CD14-positive monocyte (primary cell): Measurements from ENCODE around the gene PINK1. TPM values are rescaled to one million over a fixed set of nuclear protein-coding genes. Genes with fewer than 3 reads are reported as not detected.

Experiments used
- DNase-seq, 3 donors: peaks; one replicate each; pipeline ENCODE4 v3.0.0-alpha.2; 2011 to 2022
- H2AFZ ChIP-seq: 2 replicates; pipeline ENCODE4 v1.6.0; 2012; ENCODE audit warnings: mild to moderate bottlenecking, low read depth, low read length, inconsistent platforms; ENCODE audit not compliant: insufficient read depth, poor library complexity, severe bottlenecking
- H3K27ac ChIP-seq, 2 donors: 1 replicate in 1 of 2; 2 replicates in 1 of 2; pipeline ENCODE4 v1.5.1; 2012 to 2013; ENCODE audit warnings: low read length in 2 of 2, control low read depth in 1 of 2, inconsistent platforms in 1 of 2, low read depth in 1 of 2, mild to moderate bottlenecking in 1 of 2
- H3K27me3 ChIP-seq, 2 donors: one replicate each; pipeline versions ENCODE4 v1.6.0 to v1.6.1; 2011 to 2013; ENCODE audit warnings: low read length in 2 of 2; ENCODE audit not compliant: control insufficient read depth in 2 of 2, insufficient read depth in 2 of 2
- H3K36me3 ChIP-seq, 2 donors: replicated peaks in 1 of 2; 1 replicate in 1 of 2; 2 replicates in 1 of 2; pipeline versions ENCODE4 v1.5.1 to v1.6.1; 2012 to 2013; ENCODE audit warnings: low read length in 2 of 2, control low read depth in 1 of 2, inconsistent platforms in 1 of 2, mild to moderate bottlenecking in 1 of 2; ENCODE audit not compliant: insufficient read depth in 2 of 2, control insufficient read depth in 1 of 2
- H3K4me1 ChIP-seq, 2 donors: 1 replicate in 1 of 2; 2 replicates in 1 of 2; pipeline versions ENCODE4 v1.5.1 to v1.6.1; 2012 to 2013; ENCODE audit warnings: low read length in 2 of 2, control low read depth in 1 of 2, inconsistent platforms in 1 of 2, mild to moderate bottlenecking in 1 of 2, moderate library complexity in 1 of 2; ENCODE audit not compliant: insufficient read depth in 2 of 2, control insufficient read depth in 1 of 2
- H3K4me2 ChIP-seq: replicated peaks from 2 replicates; pipeline ENCODE3; 2012; ENCODE audit warnings: low read length, moderate library complexity, mild to moderate bottlenecking; ENCODE audit not compliant: poor library complexity, severe bottlenecking; ENCODE audit errors: extremely low read depth
- H3K4me3 ChIP-seq, 3 experiments: fragments of 200-600 bp in 1 of 3; sonication (generic) in 1 of 3; replicated peaks in 1 of 3; 1 replicate in 2 of 3; 2 replicates in 1 of 3; pipeline ENCODE4 v1.5.1; 2011 to 2013; ENCODE audit warnings: low read length in 3 of 3, mild to moderate bottlenecking in 3 of 3, control low read depth in 2 of 3, low read depth in 2 of 3, inconsistent platforms in 1 of 3, moderate library complexity in 1 of 3
- H3K79me2 ChIP-seq: 2 replicates; pipeline ENCODE4 v1.6.0; 2012; ENCODE audit warnings: mild to moderate bottlenecking, control low read depth, inconsistent platforms, low read length, moderate library complexity; ENCODE audit not compliant: insufficient read depth
- H3K9ac ChIP-seq: 2 replicates; pipeline ENCODE4 v1.6.0; 2017; ENCODE audit warnings: low read length, mild to moderate bottlenecking; ENCODE audit not compliant: insufficient read depth, poor library complexity, severe bottlenecking
- H3K9me3 ChIP-seq, 2 donors: replicated peaks in 1 of 2; 1 replicate in 1 of 2; 2 replicates in 1 of 2; pipeline versions ENCODE4 v1.5.1 to v1.6.1; 2012 to 2013; ENCODE audit warnings: low read length in 2 of 2, control low read depth in 1 of 2; ENCODE audit not compliant: control insufficient read depth in 1 of 2, insufficient read depth in 1 of 2
- H4K20me1 ChIP-seq: 2 replicates; pipeline ENCODE4 v1.6.0; 2012; ENCODE audit warnings: mild to moderate bottlenecking, low read length, control low read depth, moderate library complexity; ENCODE audit not compliant: insufficient read depth
- H3K27ac Mint-ChIP-seq, 7 donors: one replicate each; pipeline ENCODE4 v1.8.0; 2020; ENCODE audit warnings: mild to moderate bottlenecking in 7 of 7, mixed read lengths in 7 of 7, moderate library complexity in 6 of 7, inconsistent platforms in 2 of 7
- H3K27me3 Mint-ChIP-seq, 3 donors: one replicate each; pipeline ENCODE4 v1.8.0; 2021 to 2022; ENCODE audit warnings: low read depth in 3 of 3, mild to moderate bottlenecking in 3 of 3, mixed read lengths in 3 of 3, moderate library complexity in 3 of 3, inconsistent platforms in 1 of 3
- H3K36me3 Mint-ChIP-seq, 2 donors: one replicate each; pipeline ENCODE4 v1.8.0; 2020; ENCODE audit warnings: mixed read lengths in 2 of 2, inconsistent platforms in 1 of 2, mild to moderate bottlenecking in 1 of 2
- H3K4me1 Mint-ChIP-seq: one replicate; pipeline ENCODE4 v1.8.0; 2020; ENCODE audit warnings: mild to moderate bottlenecking, mixed read lengths
- H3K4me3 Mint-ChIP-seq, 2 donors: one replicate each; pipeline ENCODE4 v1.8.0; 2020; ENCODE audit warnings: mild to moderate bottlenecking in 2 of 2, mixed read lengths in 2 of 2, moderate library complexity in 1 of 2
- H3K9me3 Mint-ChIP-seq, 7 donors: one replicate each; pipeline ENCODE4 v1.8.0; 2020 to 2022; ENCODE audit warnings: mixed read lengths in 7 of 7, mild to moderate bottlenecking in 6 of 7, moderate library complexity in 6 of 7, inconsistent platforms in 2 of 7
- WGBS: methylation state at CpG from one replicate; pipeline ENCODE4 v1.1.5; 2013; ENCODE audit warnings: missing lambda C conversion rate; ENCODE audit not compliant: insufficient coverage; 5-methylcytosine and 5-hydroxymethylcytosine counted together
- intact Hi-C, 2 donors: fragments of 100-400 bp; cut with micrococcal nuclease; formaldehyde crosslinking; loops; one replicate each; pipeline versions ENCODE4 v1.15.0 to v1.15.1; 2023
- polyA plus RNA-seq, 3 donors: library from polyadenylated mRNA; depleted of rRNA in 1 of 3; unstranded in 2 of 3; stranded (reverse) in 1 of 3; fragments of 300-500 nt in 2 of 3; fragments of >200 nt in 1 of 3; fragmentation: Illumina TruSeq in 2 of 3; gene quantifications; 1 replicate in 2 of 3; 2 replicates in 1 of 3; pipeline ENCODE4 v1.2.3, GENCODE V29; 2012 to 2021
- TF ChIP-seq, protein P1 (sequence below): fragments of 200-600 bp; IDR thresholded peaks from one replicate; pipeline ENCODE4 v1.8.0; 2022; ENCODE audit warnings: antibody characterized with exemption, mild to moderate bottlenecking

Gene PINK1
- polyA plus RNA-seq, 3 donors: 21.6 to 32.7 (median 24.0) TPM

DNA sequence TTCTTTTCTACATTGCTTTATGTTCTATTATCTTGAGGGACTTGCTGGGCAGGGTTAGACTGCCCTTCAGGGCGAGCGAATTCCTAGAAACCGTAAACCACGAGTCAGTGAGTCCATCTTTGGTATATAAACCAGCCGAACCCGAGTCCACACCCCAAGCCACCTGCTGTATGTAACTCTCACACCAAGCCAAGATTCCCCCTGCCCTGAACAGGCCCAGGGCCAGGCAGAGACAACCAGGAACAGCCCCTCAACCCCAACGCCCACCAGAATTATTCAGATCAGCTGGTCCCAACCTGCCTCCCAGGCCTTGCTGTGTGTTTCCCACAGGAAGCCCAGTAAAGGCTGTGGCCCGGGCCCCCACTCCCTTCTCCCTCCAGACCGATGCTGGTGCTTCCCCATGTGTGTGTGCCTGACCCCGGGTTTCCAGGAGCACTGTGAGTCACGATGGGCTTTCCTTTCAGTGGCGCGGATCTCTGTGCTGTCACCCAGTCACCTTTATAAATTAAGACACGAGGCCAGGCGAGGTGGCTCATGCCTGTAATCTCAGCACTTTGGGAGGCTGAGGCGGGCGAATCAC, 67.5 kb downstream of the PINK1 start:
- Mint-ChIP-seq H3K36me3 (no peaks in the 10 kb centered on the region), H3K4me1 (peaks cover 7% of the 10 kb centered on the region), H3K4me3 (no peak overlapping the region), H3K9me3 (no peaks in the 10 kb centered on the region), H3K27me3 (peaks cover 3 to 9% (median 9%) of the 10 kb centered on the region in 3 donors), H3K27ac (no peak overlapping the region)
- H3K4me2 ChIP-seq: no peak overlapping the region
- intact Hi-C loops: no loop called here
- H3K79me2 ChIP-seq: no peaks in the 10 kb centered on the region
- no peaks in the 10 kb centered on the region for H3K36me3 ChIP-seq
- no peak overlapping the region for H2AFZ ChIP-seq
- no peaks in the 10 kb centered on the region for H3K9me3 ChIP-seq
- no peak overlapping the region for H3K27ac ChIP-seq
- TF ChIP-seq, protein P1, sequence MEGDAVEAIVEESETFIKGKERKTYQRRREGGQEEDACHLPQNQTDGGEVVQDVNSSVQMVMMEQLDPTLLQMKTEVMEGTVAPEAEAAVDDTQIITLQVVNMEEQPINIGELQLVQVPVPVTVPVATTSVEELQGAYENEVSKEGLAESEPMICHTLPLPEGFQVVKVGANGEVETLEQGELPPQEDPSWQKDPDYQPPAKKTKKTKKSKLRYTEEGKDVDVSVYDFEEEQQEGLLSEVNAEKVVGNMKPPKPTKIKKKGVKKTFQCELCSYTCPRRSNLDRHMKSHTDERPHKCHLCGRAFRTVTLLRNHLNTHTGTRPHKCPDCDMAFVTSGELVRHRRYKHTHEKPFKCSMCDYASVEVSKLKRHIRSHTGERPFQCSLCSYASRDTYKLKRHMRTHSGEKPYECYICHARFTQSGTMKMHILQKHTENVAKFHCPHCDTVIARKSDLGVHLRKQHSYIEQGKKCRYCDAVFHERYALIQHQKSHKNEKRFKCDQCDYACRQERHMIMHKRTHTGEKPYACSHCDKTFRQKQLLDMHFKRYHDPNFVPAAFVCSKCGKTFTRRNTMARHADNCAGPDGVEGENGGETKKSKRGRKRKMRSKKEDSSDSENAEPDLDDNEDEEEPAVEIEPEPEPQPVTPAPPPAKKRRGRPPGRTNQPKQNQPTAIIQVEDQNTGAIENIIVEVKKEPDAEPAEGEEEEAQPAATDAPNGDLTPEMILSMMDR: no peak
- no peak overlapping the region for H3K4me3 ChIP-seq
- no peak for DNase-seq
- H3K27me3 ChIP-seq: no peaks in the 10 kb centered on the region
- 81% methylated on average over 10 of the region's 17 CpGs for WGBS
- no peaks in the 10 kb centered on the region for H4K20me1 ChIP-seq
- peaks cover 9 to 11% of the 10 kb centered on the region in 2 donors for H3K4me1 ChIP-seq
- no peak overlapping the region for H3K9ac ChIP-seq

Other genes starting within 250 kb of the PINK1 start
- not detected for gene CAMK2N1, start 147.2 kb upstream of the PINK1 start, polyA plus RNA-seq
- 10 to 100 TPM in 2 of 3 donors, 1 to 10 TPM in 1; 7.2 to 28.1 (median 25.8) TPM for gene MUL1, start 125.3 kb upstream of the PINK1 start, polyA plus RNA-seq
- not detected for gene FAM43B, start 80.9 kb upstream of the PINK1 start, polyA plus RNA-seq
- 100 to 1,000 TPM; 113 to 348 (median 217) TPM for gene CDA, start 44.4 kb upstream of the PINK1 start, polyA plus RNA-seq
- gene DDOST, start 27.9 kb downstream of the PINK1 start, polyA plus RNA-seq: 100 to 1,000 TPM; 125 to 245 (median 241) TPM
- under 1 TPM in 1 of 3 donors, not detected in 2; 0.16 TPM for gene KIF17, start 84.5 kb downstream of the PINK1 start, polyA plus RNA-seq
- not detected for gene SH2D5, start 99.2 kb downstream of the PINK1 start, polyA plus RNA-seq
- gene HP1BP3, start 153.8 kb downstream of the PINK1 start, polyA plus RNA-seq: 100 to 1,000 TPM; 121 to 137 (median 135) TPM